ENCODE data around the gene AHRR. TPM values are rescaled to one million over a fixed set of nuclear protein-coding genes. Genes with fewer than 3 reads are reported as not detected.

AHRR gene
- total RNA-seq, 1 donor from 2014 or later = 1.4 TPM

DNA sequence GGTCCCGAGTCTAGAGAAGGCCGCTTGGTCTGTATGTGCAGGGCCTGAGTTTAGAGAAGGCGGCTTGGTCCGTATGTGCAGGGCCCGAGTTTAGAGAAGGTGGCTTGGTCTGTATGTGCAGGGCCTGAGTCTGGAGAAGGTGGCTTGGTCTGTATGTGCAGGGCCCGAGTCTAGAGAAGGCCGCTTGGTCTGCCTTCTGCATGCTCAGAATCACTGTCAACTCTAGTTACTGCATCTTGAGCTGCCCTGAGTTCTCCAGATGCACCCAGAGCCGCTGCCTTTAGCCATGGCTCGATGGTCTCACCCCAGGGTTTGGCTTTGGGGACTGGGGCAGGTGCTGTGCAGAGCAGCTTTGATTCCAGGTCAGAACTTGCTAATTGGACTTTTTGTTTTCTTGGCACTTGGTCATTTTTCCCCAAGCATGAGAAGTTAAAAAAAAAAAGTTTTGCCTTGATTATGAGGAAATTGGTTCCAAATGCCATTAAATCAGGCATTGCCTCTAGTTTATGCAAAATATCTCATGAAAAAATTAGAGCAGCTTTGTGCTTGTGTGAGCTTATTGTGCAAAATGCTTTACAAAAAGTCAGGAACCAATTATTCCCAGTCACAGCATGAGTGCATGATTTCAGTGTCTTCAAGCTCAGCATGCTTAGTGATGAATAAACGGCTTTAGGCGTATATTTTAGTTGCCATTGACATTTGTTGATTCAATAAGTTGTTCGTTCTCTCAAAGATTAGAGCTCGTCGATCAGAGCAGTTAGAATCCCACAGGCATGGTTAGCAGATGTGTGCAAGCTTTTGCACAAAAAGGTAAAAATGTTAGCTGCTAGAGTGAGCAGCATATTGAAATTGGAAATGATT is 96.0 kb downstream of the AHRR start:
- no peak for DNase-seq

DNA sequence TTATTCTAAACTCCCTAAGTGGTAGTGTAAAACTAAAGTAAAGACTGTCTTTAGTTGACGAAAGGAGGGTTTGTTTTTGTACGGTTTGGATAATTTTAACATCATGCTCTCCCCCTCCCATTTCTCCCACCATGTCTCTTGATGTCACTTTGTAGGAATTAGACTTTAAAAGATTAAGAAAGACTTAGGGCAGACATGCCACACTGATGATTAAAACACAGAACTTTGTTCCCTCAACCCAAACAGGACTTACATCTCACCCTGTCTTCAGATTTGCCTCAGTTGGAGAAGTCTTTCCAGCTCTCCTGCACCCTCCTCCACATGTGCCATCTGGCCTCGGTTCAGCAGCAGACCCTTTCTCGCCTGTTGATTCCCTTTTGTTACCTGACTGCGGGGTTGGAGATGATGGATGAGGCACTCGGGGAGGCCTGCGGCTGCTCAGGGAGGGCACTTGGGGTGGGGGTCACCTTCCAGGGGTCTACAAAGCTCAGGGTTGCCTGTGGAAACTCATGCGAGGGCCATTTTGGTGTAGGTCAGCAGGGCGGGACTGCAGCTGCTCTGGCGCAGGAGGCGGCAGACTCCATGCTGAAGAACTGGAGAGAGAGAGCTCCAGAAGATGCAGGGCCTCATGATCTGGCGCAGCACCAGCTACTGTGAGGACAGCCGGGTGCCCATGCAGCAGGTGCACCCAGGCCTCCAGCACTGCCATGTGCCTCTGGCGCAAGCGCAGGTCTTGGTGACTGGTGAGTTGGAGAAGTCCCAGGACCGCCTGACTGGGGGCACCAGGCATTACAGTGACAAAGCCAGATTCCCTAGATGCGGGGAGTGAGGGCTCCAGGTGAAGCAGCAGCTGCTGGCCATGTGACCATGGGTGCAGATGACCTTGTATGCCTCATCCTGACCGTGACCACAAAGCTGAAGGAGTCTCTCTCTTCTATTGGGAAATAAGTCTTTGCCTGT is 96.9 kb downstream of the AHRR start:
- no peak for DNase-seq

DNA sequence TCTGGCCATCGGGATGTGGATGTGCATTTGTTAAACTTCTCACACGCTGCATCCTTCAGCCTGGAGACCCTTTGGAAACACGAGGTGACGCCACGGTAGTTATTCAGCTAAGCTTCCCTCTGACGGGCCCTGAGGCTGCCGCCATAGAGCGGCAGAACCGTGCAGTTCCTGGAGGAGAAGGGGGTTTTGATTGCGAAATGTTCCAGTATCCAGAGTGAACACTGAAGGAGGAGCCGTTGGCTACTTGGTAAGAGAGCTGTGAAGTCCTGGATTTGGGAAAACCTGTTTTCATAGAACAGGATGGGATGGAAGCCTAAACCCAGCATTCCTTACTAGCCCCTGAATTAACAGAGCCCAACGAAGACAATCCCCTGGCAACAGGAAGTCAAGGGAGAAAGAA is 98.5 kb downstream of the AHRR start:
- no peak for DNase-seq

DNA sequence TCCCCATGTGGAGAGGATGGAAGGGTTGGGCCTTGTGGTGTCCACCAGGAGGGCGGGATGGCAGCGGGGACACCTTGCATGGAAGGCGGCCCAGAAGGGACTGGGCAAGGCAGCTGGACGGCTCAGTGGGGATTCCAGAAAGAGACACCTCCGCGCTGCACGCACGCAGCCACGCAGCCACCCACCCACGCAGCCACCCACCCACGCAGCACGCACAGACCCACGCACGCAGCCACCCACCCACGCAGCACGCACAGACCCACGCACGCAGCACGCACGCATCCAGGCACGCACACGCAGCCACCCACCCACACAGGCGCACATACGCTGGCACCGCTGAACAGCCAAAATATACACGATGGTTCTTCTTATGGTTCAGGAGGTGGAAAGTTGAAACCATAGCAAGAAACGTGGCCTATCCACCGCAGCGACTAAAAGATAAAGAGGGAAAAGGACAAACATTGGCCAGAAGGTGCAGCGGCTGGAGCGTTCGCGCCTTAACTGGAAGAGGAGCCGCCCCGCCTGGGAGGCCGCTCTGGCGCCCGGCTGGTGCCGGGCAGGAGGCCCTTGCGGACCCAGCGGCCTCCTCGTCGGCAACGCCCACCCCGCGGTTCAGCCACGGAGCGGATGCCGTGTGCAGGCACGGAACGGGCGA is 99.2 kb downstream of the AHRR start:
- DNase-seq = no peak

DNA sequence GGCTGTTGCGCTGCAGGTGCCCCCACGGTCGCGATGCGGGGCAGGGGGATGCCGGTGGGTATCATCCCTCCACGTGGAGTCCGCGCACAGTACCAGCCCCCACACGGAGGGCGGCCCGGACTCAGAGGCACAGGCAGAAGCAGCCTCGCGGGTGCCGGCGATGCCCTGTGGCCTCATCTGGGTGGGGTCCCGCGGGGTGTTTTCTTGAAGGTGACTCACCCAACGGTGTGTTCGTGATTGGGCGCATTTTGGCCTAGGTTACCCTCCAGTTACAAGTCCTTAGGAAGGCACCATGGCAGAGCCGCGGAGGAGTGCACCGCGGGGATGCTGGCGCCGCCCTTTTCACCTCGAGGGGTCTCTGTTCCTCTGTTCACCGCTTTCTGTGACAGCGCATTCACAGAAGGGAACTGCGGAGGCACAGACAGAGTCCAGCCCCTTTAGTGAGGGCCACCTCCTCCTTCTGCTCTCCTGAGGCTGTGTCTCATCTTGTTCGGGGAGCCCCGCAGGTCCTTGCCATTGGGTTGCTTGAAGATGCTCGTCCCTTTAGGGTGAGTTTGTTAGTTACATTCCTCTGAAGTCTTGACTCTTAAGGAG is 99.9 kb downstream of the AHRR start:
- DNase-seq = no peak

DNA sequence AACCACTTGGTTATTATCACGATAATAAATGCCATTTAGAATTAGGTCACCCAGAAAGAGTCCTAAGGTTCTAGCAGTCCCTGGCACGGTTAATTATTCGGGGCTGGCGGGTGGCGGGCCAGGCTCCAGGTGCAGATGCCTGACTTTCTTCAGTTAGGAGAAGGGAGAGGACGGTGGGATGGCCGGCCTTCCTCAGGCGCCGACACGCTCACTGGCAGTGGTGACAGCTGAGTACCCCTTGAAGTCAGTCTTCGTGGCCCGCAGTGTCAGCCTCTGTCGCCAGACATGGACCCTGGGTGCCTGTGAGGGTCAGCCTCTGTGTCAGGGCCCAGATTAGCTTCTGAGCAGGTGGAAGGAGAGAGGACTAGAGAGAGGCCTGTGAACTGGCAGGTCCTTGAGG is 100.4 kb downstream of the AHRR start:
- DNase-seq = no peak

DNA sequence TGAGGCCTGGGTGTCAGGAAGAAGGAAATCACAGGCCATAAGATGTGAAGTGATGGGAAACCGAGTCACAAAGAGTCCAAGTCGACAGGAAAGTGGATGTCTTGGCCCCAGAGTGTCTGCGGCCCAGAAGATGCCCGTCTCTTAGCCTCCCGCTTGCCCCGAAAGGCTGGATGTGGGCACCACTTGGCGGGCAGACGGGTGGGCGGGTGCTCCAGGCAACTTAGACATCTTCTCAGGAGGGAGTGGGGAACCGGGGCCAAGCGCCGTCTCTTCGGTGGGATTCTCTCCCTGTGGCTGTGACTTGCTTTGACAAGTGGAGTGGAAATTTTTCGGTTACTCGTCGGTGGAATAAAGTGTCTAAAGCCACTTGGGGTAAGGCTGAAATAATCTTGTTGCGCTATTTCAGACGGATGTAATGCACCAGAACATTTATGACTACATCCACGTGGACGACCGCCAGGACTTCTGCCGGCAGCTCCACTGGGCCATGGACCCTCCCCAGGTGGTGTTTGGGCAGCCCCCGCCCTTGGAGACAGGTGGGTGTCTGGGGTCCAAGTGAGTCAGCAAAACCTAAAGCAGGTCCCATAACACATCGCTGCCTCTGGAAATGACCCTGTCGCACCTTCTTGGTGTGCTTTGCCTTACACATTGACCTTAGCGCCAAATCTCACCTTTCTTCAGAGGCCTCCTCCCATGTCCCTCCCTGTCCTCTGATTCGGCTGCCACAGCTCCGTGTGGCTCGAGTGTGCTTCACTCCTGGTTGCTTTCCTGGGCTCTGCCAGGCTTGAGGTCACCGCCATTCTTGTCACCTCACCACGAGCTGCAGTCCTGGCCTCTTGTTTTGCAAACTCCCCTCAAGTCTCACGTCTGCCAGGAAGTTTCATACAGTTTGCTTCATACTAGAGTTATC is 101.1 kb downstream of the AHRR start:
- no peak for DNase-seq

DNA sequence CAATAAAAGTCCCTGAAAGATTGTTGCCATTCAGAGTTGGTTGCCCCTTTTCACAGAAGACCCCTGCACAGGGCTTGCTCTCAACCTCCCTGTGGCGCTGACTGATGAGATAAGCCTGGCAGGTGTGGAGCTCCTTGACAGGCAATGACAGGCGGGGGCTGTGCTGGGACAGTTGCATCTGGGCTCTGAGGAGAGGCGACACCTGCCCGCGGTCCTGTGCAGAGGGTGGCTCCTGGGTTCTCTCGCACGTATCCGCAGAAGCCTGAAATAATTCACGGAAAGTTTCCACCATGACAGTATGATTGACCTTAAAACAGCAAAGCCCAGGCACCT is 101.7 kb downstream of the AHRR start:
- DNase-seq = no peak

DNA sequence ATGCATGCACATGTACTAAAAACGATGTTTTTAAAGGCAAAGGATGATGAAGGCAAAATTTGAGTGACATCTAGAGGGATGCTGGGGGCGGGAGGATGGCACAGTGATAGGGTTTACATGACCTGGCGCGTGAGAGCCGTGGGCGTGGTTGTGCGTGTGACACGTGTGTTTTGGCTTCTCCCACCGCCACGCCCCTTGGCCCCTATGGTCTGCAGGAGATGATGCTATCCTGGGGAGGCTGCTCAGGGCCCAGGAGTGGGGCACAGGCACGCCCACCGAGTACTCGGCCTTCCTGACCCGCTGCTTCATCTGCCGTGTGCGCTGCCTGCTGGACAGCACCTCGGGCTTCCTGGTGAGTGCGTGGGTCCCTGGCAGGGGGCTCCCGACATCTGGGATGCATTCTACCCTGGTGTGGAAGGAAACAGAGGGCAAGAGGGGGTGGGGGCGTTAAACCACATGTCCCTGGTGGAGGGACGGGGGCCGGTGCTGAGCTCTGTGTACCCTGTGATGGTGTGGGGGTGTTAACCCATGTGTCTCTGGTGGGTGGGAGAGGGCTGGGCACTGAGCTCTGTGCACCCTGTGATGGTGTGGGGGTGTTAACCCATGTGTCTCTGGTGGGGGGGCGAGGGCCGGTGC is 102.2 kb downstream of the AHRR start:
- no peak for DNase-seq

DNA sequence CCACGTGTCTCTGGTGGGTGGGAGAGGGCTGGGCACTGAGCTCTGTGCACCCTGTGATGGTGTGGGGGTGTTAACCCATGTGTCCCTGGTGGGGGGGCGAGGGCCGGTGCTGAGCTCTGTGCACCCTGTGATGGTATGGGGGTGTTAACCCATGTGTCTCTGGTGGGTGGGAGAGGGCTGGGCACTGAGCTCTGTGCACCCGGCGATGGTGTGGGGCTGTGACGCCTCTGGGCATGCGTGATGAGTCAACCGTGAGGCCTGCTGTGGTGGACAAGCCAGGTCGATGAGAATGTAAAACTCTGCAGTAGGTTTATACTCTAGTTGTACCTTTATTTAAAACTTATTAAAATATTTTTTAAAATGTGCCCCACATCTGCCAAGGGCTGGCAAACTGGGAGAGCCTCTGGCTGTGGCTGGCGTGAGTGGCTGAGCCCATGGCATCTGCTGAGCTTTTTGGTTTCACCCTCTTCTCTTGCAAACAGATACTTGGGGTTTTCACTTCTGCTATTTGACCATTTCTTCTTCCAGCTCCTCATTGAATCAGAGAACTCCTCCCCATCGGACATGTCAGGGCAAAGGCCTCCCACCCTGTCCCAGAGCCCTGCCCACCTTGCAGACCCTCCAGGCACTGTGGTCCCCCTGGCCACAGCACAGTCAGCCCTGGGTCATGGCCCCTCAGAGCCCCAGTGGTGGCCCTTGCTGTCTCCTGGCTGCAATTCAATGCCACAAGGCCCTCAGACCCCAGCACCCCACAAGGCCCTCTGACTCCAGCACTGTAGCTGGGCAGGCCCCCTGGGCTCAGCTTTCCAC is 103.0 kb downstream of the AHRR start:
- no peak for DNase-seq

DNA sequence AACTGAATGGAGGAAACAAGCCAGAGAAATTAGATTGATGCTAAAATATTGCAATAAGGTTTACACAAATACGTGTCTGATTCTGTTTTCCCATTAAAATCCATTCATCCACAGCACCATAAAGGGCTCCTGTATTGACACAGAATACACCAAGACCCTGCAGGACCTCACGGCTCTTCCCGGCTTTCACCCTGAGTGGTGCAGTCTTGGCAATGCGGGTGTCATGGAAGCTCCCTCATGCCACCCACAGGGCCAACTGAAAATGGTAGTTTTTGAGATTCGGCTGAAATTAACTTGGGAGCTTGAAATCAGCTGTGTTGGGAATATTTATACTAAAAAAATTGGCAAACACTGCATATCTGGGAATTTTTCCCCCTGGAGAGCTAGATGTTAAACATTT is 104.2 kb downstream of the AHRR start:
- DNase-seq = no peak

DNA sequence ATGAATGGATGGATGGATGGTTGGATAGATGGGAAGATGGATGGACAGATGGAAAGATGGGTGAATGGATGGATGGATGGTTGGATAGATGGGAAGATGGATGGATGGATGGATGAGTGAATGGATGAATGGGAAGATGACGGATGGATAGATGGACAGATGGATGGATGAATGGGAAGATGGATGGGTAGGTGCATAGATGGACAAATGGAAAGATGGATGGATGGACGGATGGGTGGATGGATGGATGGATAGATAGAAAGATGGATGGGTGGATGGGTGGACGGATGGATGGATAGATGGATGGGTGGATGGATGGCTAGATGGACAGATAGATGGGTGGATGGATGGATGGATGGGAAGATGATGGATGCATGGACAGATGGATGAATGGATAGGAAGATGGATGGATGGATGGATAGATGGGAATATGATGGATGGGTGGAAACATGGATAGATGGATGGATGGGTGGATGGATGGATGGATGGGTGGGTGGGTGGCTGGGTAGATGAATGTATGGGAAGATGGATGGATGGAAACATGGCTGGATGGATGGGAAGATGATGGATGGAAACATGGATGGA is 105.0 kb downstream of the AHRR start:
- DNase-seq = no peak

DNA sequence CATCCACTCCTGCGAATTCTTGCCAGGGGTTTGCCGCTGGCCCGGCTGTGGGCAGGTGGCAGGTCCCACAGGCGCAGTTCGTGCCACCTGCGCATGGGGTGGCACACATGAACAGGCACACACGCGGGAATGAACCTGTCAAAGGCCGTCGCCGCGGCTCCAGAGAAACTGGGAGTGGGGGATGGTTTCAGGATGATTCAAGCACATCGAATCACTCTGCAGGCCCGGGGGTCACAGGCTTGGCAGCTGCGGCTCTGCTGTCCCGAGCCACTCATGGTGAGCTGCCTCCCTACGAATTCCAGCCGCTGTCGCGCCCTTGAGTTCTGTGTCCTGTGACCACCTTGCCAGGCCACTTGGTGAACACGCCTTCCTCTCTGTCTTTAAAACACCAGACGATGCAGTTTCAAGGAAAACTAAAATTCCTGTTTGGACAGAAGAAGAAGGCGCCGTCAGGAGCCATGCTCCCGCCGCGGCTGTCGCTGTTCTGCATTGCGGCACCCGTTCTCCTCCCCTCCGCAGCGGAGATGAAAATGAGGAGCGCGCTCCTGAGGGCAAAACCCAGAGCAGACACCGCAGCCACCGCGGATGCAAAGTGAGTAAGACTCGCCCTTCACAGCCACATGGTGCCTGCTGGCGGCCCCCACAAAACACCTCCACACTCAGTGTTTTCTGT is 106.0 kb downstream of the AHRR start:
- DNase-seq = no peak

DNA sequence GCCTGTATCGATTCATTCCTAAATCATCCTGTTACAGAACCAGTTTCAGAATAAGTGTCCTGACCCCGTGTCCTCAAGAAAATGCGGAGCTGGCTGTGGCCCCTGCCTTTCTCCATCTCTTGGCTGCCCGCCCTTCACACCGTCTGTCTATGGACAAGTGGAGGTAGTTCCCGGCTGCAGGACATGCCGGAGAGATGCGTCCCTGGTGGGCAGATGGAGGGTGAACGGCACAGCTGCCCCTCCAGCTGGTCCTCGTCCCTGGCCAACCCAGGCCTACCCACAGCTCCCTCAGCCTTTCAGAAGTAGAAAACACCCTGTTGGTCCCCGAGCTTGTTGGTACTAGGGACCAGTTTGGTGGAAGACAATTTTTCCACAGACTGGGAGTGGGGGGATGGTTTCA is 106.7 kb downstream of the AHRR start:
- no peak for DNase-seq

DNA sequence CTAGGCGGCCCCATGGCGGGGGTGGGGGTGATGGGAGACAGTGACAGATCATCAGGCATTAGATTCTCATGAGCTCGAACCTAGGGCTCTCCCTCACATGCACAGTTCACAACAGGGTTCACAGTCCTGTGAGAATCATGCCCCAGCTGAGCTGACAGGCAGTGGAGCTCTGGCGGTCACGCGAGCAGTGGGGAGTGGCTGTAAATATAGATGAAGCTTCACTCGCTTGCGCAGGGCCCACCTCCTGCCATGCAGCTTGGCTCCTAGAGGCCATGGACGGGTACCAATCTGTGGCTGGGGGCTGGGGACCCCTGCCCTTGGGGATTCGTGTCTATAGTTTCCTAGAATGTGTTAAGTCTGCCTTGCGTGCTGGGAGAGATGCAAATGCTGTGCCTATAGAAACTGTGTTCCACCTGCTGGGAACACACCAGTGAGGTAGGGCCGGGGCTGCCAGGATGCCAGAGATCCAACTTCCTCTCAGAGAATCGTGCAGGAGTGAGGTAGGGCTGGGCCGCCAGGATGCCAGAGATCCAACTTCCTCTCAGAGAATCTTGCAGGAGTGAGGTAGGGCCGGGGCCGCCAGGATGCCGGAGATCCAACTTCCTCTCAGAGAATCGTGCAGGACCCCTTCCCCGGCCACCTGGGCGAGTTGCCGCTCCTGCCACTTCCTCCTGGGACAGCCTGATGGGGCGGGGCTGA is 107.4 kb downstream of the AHRR start:
- DNase-seq = no peak

DNA sequence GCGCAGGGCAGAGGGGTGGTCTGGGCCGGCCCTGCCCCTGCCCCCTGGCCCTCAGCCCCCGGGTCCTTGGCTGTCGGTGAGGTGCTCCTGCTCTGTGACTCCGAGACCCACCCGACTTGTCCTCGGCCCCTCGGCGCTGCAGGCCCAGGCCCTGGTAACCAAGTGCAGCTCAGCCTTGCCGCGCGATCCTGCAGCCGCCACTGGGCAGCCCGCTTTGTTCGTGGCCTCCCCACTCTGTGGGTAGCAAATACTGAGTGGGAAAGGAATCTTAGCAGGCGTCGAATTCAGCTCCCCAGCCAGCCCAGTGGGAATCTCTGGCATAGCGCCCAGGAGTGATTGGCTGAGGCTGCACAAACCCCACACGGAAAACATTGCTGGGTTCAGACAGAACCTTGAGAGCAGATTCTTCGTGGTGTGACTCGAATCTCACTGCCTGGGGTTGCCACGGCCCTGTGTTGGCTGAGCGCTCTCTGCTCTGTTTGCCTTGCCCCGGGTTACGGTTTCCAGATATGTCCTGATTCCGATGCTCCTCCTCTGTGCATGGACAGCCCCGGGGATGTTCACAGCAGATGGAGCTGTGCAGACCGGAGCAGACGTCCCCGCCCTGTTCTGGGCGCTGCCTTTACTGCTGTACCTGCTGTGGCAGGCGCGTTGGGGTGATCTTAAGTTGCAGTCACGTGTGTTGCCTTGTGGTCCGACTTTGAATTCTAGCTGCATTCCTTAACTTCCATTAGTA is 108.1 kb downstream of the AHRR start:
- no peak for DNase-seq

DNA sequence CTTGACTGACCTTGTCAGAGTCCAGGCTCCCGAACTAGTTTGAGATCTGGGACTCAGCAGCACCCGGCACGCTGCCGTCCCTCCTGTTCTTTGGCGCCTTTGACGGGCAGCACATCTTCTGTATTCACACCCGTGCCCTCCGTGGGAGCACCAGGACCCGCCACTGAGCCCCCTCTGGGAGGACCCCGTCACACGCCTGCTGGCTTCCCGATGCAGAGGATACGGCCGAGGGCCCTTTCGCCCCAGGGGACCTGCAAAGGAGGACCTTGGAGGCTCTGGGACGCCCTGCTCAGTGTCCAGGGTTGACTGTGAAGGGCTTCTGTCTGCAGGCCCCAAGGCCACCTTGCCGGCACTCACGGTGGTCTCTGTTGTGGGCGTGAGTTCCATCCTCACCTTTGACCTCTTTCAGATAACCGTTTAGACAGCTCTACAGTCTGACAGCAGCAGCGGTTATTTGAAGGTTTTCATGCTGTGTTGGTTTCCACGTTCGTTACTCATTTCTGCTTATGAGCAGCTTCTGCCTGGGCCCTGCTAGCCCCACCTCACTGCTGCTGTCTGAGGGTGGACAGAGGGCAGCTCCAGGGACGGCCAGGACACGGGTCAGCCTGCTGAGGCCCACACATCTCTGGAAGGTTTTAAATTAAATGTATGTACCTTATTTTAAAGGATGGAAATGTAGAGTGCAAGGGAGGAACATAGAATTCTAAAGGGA is 108.9 kb downstream of the AHRR start:
- DNase-seq = no peak

Measured in occipital lobe (tissue), 2 donors.